ENCODE measurements around the gene MYO1B.

- TF ChIP-seq CTCF (conservative IDR thresholded peaks at IDR 0.05; ENCODE audit: low read length): no peak
- TF ChIP-seq EZH2phosphoT487 (IDR thresholded peaks at IDR 0.05; ENCODE audit: borderline replicate concordance): no peak
Measured at GRCh38 chr2:191314697-191315364, 69.6 kb downstream of the MYO1B start.

All from Loucy (cell line).